Left ventricle myocardium inferior (tissue), 1 donor: ENCODE data around the gene TBATA. TPM values are rescaled to one million over a fixed set of nuclear protein-coding genes. Genes with fewer than 3 reads are reported as not detected.

Experiments used
- DNase-seq: peaks from one replicate; pipeline ENCODE4 v3.0.0-alpha.2; 2020
- H3K27ac ChIP-seq: fragments of 200-600 bp; replicated peaks from 2 replicates; pipeline ENCODE4 v1.8.0; 2021
- H3K27me3 ChIP-seq: fragments of 200-600 bp; 2 replicates; pipeline ENCODE4 v1.8.0; 2021; ENCODE audit warnings: low read depth
- H3K36me3 ChIP-seq: fragments of 200-600 bp; 2 replicates; pipeline ENCODE4 v1.8.0; 2021
- H3K4me1 ChIP-seq: fragments of 200-600 bp; 2 replicates; pipeline ENCODE4 v1.8.0; 2021
- H3K4me3 ChIP-seq: fragments of 200-600 bp; 2 replicates; pipeline ENCODE4 v1.8.0; 2021; ENCODE audit warnings: mild to moderate bottlenecking, moderate library complexity
- H3K9me3 ChIP-seq: fragments of 200-600 bp; replicated peaks from 2 replicates; pipeline ENCODE4 v1.8.0; 2021
- intact Hi-C: fragments of 100-400 bp; cut with micrococcal nuclease; formaldehyde crosslinking; loops from one replicate; pipeline ENCODE4 v1.11.0; 2022
- total RNA-seq: library from RNA; stranded (reverse); fragmentation: NEBNext Ultra II Directional; extraction: Animal tissue kit (Norgen Biotek cat#: 25700); gene quantifications from one replicate; pipeline ENCODE4 v1.2.1, GENCODE V29; 2021
- TF ChIP-seq, protein P1 (sequence below): fragments of 200-600 bp; IDR thresholded peaks from 2 replicates; pipeline ENCODE4 v1.8.0; 2021; ENCODE audit warnings: antibody characterized with exemption, mild to moderate bottlenecking, borderline replicate concordance
- donor health status: DM: no; HTN: yes; CAD: no; lungs with severe emphysema.

Gene TBATA
- total RNA-seq, 1 donor from 2014 or later, result not detected

- Histone ChIP-seq H3K27me3 (no peaks in the 10 kb centered on the region), H3K36me3 (no peaks in the 10 kb centered on the region), H3K4me1 (peaks cover 13% of the 10 kb centered on the region), H3K27ac (no peak overlapping the region), H3K9me3 (no peaks in the 10 kb centered on the region), H3K4me3 (no peak overlapping the region)
- DNase-seq, result no peak
- TF ChIP-seq, protein P1, sequence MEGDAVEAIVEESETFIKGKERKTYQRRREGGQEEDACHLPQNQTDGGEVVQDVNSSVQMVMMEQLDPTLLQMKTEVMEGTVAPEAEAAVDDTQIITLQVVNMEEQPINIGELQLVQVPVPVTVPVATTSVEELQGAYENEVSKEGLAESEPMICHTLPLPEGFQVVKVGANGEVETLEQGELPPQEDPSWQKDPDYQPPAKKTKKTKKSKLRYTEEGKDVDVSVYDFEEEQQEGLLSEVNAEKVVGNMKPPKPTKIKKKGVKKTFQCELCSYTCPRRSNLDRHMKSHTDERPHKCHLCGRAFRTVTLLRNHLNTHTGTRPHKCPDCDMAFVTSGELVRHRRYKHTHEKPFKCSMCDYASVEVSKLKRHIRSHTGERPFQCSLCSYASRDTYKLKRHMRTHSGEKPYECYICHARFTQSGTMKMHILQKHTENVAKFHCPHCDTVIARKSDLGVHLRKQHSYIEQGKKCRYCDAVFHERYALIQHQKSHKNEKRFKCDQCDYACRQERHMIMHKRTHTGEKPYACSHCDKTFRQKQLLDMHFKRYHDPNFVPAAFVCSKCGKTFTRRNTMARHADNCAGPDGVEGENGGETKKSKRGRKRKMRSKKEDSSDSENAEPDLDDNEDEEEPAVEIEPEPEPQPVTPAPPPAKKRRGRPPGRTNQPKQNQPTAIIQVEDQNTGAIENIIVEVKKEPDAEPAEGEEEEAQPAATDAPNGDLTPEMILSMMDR, result no peak
- intact Hi-C loops, result no loop called here
These were observed 58.2 kb downstream of the TBATA start for GRCh38 chr10:70726909-70727495.

DNA sequence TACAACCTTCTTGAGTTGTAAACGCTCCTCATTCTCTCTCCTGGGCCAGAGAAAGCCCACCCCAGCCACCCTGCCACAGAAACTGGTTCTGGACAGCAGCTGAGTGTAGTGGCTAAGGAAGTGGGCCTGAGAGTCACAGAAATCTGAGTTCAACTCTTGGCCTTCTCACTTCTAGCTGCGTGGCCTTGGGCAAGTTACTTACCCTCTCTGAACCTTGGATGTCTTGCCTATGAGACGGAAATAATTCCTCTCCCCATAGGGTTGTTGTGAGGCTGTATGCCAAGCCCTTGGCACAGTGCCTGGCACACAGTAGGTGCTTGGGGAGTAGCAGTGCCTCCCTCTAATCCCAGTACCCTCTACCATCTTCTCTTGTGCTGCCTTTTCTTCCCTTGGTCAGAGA lies 61.4 kb downstream of the TBATA start:
- H3K4me1 ChIP-seq, result peaks cover 7% of the 10 kb centered on the region
- H3K36me3 ChIP-seq, result no peaks in the 10 kb centered on the region
- no peaks in the 10 kb centered on the region for H3K9me3 ChIP-seq
- H3K4me3 ChIP-seq, result no peak overlapping the region
- no peak overlapping the region for H3K27ac ChIP-seq
- TF ChIP-seq, protein P1, result no peak
- intact Hi-C loops, result no loop called here
- DNase-seq, result no peak
- H3K27me3 ChIP-seq, result no peaks in the 10 kb centered on the region

GRCh38 chr10:70722820-70723424 lies 62.3 kb downstream of the TBATA start:
- no peaks in the 10 kb centered on the region for H3K36me3 ChIP-seq
- no peak for DNase-seq
- no peak overlapping the region for H3K27ac ChIP-seq
- TF ChIP-seq, protein P1, result no peak
- no peaks in the 10 kb centered on the region for H3K27me3 ChIP-seq
- H3K4me1 ChIP-seq, result peaks cover 3% of the 10 kb centered on the region
- intact Hi-C loops, result no loop called here
- no peaks in the 10 kb centered on the region for H3K9me3 ChIP-seq
- H3K4me3 ChIP-seq, result no peak overlapping the region

Other genes starting within 250 kb of the TBATA start
- 2.6 TPM for gene PRF1, start 182.6 kb downstream of the TBATA start, total RNA-seq
- 0.47 TPM for gene ADAMTS14, start 112.9 kb downstream of the TBATA start, total RNA-seq
- 8.2 TPM for gene SGPL1, start 30.6 kb upstream of the TBATA start, total RNA-seq
- 123 TPM for gene PCBD1, start 103.2 kb upstream of the TBATA start, total RNA-seq